Endothelial cell of umbilical vein (primary cell): ENCODE measurements around the gene CDH11.

Source experiments
- CTCF ChIP-seq, 2 donors: IDR thresholded peaks; 1 replicate in 1 of 2; 2 replicates in 1 of 2; pipeline ENCODE4 v1.5.1; 2011; ENCODE audit warnings: low read length in 2 of 2, mild to moderate bottlenecking in 2 of 2, moderate library complexity in 2 of 2, control low read depth in 1 of 2, inconsistent platforms in 1 of 2, low read depth in 1 of 2; ENCODE audit not compliant: insufficient read depth in 1 of 2; ENCODE audit errors: extremely low read depth in 1 of 2
- EZH2 ChIP-seq: IDR thresholded peaks from 2 replicates; pipeline ENCODE4 v1.6.1; 2012; ENCODE audit warnings: borderline replicate concordance, low read depth, mild to moderate bottlenecking, moderate library complexity, low read length, inconsistent platforms; ENCODE audit not compliant: severe bottlenecking
- FOS ChIP-seq: IDR thresholded peaks from 2 replicates; pipeline ENCODE4 v1.6.1; 2011; ENCODE audit warnings: mild to moderate bottlenecking, low read length, moderate library complexity, borderline replicate concordance; ENCODE audit not compliant: insufficient read depth
- GATA2 ChIP-seq: IDR thresholded peaks from 2 replicates; pipeline ENCODE4 v1.7.0; 2011; ENCODE audit warnings: low read depth, mild to moderate bottlenecking, moderate library complexity, mixed read lengths, low read length; ENCODE audit not compliant: insufficient read length, insufficient read depth
- JUN ChIP-seq: IDR thresholded peaks from 2 replicates; pipeline ENCODE4 v1.6.1; 2011; ENCODE audit warnings: borderline replicate concordance, low read depth; ENCODE audit not compliant: insufficient read length, insufficient read depth
- MAX ChIP-seq: IDR thresholded peaks from 2 replicates; pipeline ENCODE4 v1.6.1; 2011; ENCODE audit not compliant: insufficient read depth, insufficient read length
- MYC ChIP-seq: IDR thresholded peaks from one replicate; pipeline ENCODE4 v1.6.1; 2011; ENCODE audit warnings: mild to moderate bottlenecking, low read depth, low read length
- POLR2A ChIP-seq: IDR thresholded peaks from 2 replicates; pipeline ENCODE4 v1.6.1; 2012; ENCODE audit warnings: low read depth, mild to moderate bottlenecking, control low read depth, low read length
- POLR2AphosphoS5 ChIP-seq: IDR thresholded peaks from 2 replicates; pipeline ENCODE4 v1.6.1; 2012; ENCODE audit warnings: low read depth, mild to moderate bottlenecking, control low read depth, low read length, moderate library complexity; ENCODE audit not compliant: insufficient read depth

DNA sequence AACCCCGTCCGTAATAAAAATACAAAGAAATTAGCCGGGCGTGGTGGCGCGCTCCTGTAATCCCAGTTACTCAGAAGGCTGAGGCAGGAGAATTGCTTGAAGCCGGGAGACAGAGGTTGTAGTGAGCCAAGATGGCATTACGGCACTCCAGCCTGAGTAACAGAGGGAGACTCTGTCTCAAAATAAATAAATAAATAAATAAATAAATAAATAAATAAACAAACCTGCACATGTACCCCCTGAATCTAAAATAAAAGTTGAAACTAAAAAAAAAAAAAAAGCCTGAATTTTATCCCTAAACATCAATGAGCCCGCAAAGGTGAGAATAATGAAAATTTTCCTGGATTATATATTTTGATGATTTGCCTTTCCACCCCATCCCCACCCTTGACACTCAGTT lies 124.7 kb downstream of the CDH11 start:
- TF ChIP-seq CTCF (IDR thresholded peaks at IDR 0.05; ENCODE audit: extremely low read depth in 1 of 2, insufficient read depth in 1 of 2, low read depth in 1 of 2, low read length in 2 of 2): no peak
- no peak for TF ChIP-seq MAX
- TF ChIP-seq JUN: no peak
- TF ChIP-seq POLR2A: no peak
- TF ChIP-seq POLR2AphosphoS5: no peak
- no peak for TF ChIP-seq EZH2
- TF ChIP-seq MYC: no peak
- TF ChIP-seq GATA2: no peak
- TF ChIP-seq FOS: no peak
